Adipose tissue (tissue), 3 donors: ENCODE results near the gene SDR42E1. TPM values are rescaled to one million over a fixed set of nuclear protein-coding genes. Genes with fewer than 3 reads are reported as not detected.
"Not testable (repeated sequence)": the region's sequence is repeated elsewhere in the genome, so short reads cannot be mapped to it uniquely, and the experiment has no call there.

Source experiments
- H3K27ac ChIP-seq: one replicate; pipeline ENCODE4 v1.5.1; 2013; ENCODE audit warnings: low read depth, low read length
- WGBS, 3 donors: extraction: QIAGEN DNeasy Blood & Tissue Kit; methylation state at CpG; one replicate each; pipeline ENCODE4 v1.1.7; 2013; 5-methylcytosine and 5-hydroxymethylcytosine counted together
- polyA plus RNA-seq, 3 donors: library from polyadenylated mRNA; stranded (reverse); fragments of 200-250 nt; gene quantifications; one replicate each; pipeline ENCODE4 v1.2.3, GENCODE V29; 2013
- donor health status: healthy with polysubstance abuse.
- donor health status: Bipolar disorder and iron deficiency.
- donor health status: healthy.

The SDR42E1 gene
- polyA plus RNA-seq, 3 donors, result 0.11 to 2.6 (median 0.30) TPM

GRCh38 chr16:82010649-82011048, 621 bp downstream of the SDR42E1 start:
- WGBS, 3 donors, result 74 to 86% (median 81%) methylated on average over 8 of the region's 8 CpGs
- H3K27ac ChIP-seq, result no peak overlapping the region

- not testable (repeated sequence) for H3K27ac ChIP-seq
- WGBS, 3 donors, result 91 to 94% (median 93%) methylated on average over 4 of the region's 4 CpGs
These were observed 1.5 kb downstream of the SDR42E1 start for GRCh38 chr16:82009789-82010188.

GRCh38 chr16:82008957-82009592, 2.2 kb downstream of the SDR42E1 start:
- WGBS, 3 donors, result 90 to 94% (median 93%) methylated on average over 9 of the region's 9 CpGs

GRCh38 chr16:82007189-82007588, 4.1 kb downstream of the SDR42E1 start:
- WGBS, 3 donors, result 78 to 86% (median 81%) methylated on average over 2 of the region's 2 CpGs
- no peak overlapping the region for H3K27ac ChIP-seq

More at GRCh38 chr16:82008957-82009592, 2.2 kb downstream of the SDR42E1 start:
- no peak overlapping the region for H3K27ac ChIP-seq

GRCh38 chr16:82006036-82006435, 5.2 kb downstream of the SDR42E1 start:
- 89 to 92% (median 92%) methylated on average over 5 of the region's 5 CpGs for WGBS, 3 donors
- no peak overlapping the region for H3K27ac ChIP-seq

- WGBS, 3 donors, result 54 to 65% (median 59%) methylated on average over 6 of the region's 6 CpGs
- no peak overlapping the region for H3K27ac ChIP-seq
These were observed 6.0 kb downstream of the SDR42E1 start for GRCh38 chr16:82005027-82005830.

- no peak overlapping the region for H3K27ac ChIP-seq
- 73 to 75% (median 74%) methylated on average over 5 of the region's 5 CpGs for WGBS, 3 donors
These were observed 6.7 kb downstream of the SDR42E1 start for GRCh38 chr16:82004601-82005000.

GRCh38 chr16:82002831-82003230, 8.4 kb downstream of the SDR42E1 start:
- H3K27ac ChIP-seq, result no peak overlapping the region
- 83 to 87% (median 85%) methylated on average over 3 of the region's 3 CpGs for WGBS, 3 donors

- H3K27ac ChIP-seq, result no peak overlapping the region
- whole genome bisulfite sequencing, 3 donors, result 32 to 61% (median 38%) methylated on average over 2 of the region's 2 CpGs
These were observed 13.5 kb downstream of the SDR42E1 start for GRCh38 chr16:81997738-81998137.

GRCh38 chr16:81996664-81997509, 14.4 kb downstream of the SDR42E1 start:
- 59 to 72% (median 64%) methylated on average over 11 of the region's 11 CpGs for WGBS, 3 donors
- H3K27ac ChIP-seq, result no peak overlapping the region

- 61 to 83% (median 77%) methylated on average over 3 of the region's 3 CpGs for WGBS, 3 donors
These were observed 15.6 kb downstream of the SDR42E1 start for GRCh38 chr16:81995651-81996050.

GRCh38 chr16:81994485-81994884, 16.8 kb downstream of the SDR42E1 start:
- WGBS, 3 donors, result 86 to 92% (median 90%) methylated on average over 5 of the region's 5 CpGs
- peak overlapping the region; percentile 33 for H3K27ac ChIP-seq

More at GRCh38 chr16:81995651-81996050, 15.6 kb downstream of the SDR42E1 start:
- H3K27ac ChIP-seq, result no peak overlapping the region

- H3K27ac ChIP-seq, result no peak overlapping the region
- 75 to 81% (median 79%) methylated on average over 3 of the region's 3 CpGs for WGBS, 3 donors
These were observed 18.4 kb downstream of the SDR42E1 start for GRCh38 chr16:81992859-81993258.

GRCh38 chr16:81987706-81988105, 23.6 kb downstream of the SDR42E1 start:
- 80 to 87% (median 82%) methylated on average over 5 of the region's 5 CpGs for WGBS, 3 donors
- H3K27ac ChIP-seq, result no peak overlapping the region

- H3K27ac ChIP-seq, result no peak overlapping the region
These were observed 24.1 kb downstream of the SDR42E1 start for GRCh38 chr16:81987121-81987520.

GRCh38 chr16:81977335-81977942, 33.8 kb downstream of the SDR42E1 start:
- not testable (repeated sequence) for H3K27ac ChIP-seq
- WGBS, 3 donors, result 84 to 90% (median 87%) methylated on average over 22 to 26 of the region's 26 CpGs

More at GRCh38 chr16:81987121-81987520, 24.1 kb downstream of the SDR42E1 start:
- WGBS, 3 donors, result 82 to 92% (median 91%) methylated on average over 8 of the region's 8 CpGs

GRCh38 chr16:81975637-81976036, 35.6 kb downstream of the SDR42E1 start:
- 14 to 63% (median 61%) methylated on average over 1 of the region's 1 CpG for WGBS, 3 donors
- no peak overlapping the region for H3K27ac ChIP-seq

GRCh38 chr16:81973737-81974136, 37.5 kb downstream of the SDR42E1 start:
- WGBS, 3 donors, result 64 to 82% (median 64%) methylated on average over 2 of the region's 2 CpGs
- no peak overlapping the region for H3K27ac ChIP-seq
